Mesenchymal stem cell (in vitro differentiated cells and primary cell): Measurements from ENCODE around the gene CMSS1.

Experiments
- DNase-seq: peaks from one replicate; pipeline ENCODE4 v3.0.0-alpha.2; 2013
- H2AFZ ChIP-seq: one replicate; pipeline ENCODE4 v1.6.1; 2013; ENCODE audit warnings: low read depth, mild to moderate bottlenecking, control low read depth, inconsistent platforms, low read length, moderate library complexity
- H2AK5ac ChIP-seq: 2 replicates; pipeline ENCODE4 v1.6.1; 2013; ENCODE audit warnings: low read length, moderate library complexity, mild to moderate bottlenecking, inconsistent platforms; ENCODE audit not compliant: severe bottlenecking
- H2BK120ac ChIP-seq: one replicate; pipeline ENCODE4 v1.6.1; 2013; ENCODE audit warnings: low read depth, mild to moderate bottlenecking, inconsistent platforms, low read length, moderate library complexity
- H2BK12ac ChIP-seq, 2 experiments: one replicate each; pipeline ENCODE4 v1.6.1; 2013; ENCODE audit warnings: inconsistent platforms in 2 of 2, low read length in 2 of 2, mild to moderate bottlenecking in 2 of 2, moderate library complexity in 2 of 2, control low read depth in 1 of 2
- H2BK15ac ChIP-seq: one replicate; pipeline ENCODE4 v1.6.1; 2013; ENCODE audit warnings: mild to moderate bottlenecking, low read depth, inconsistent platforms; ENCODE audit not compliant: poor library complexity, severe bottlenecking
- H2BK5ac ChIP-seq: 2 replicates; pipeline ENCODE4 v1.6.1; 2013; ENCODE audit warnings: low read depth, mild to moderate bottlenecking, low read length, control low read depth, inconsistent platforms; ENCODE audit not compliant: poor library complexity, severe bottlenecking
- H3K14ac ChIP-seq, 2 experiments: one replicate each; pipeline ENCODE4 v1.6.1; 2013; ENCODE audit warnings: inconsistent platforms in 2 of 2, low read length in 2 of 2, control low read depth in 1 of 2, mild to moderate bottlenecking in 1 of 2, moderate library complexity in 1 of 2
- H3K18ac ChIP-seq, 2 experiments: one replicate each; pipeline ENCODE4 v1.6.1; 2013; ENCODE audit warnings: inconsistent platforms in 2 of 2, low read length in 2 of 2, control low read depth in 1 of 2, low read depth in 1 of 2, mild to moderate bottlenecking in 1 of 2
- H3K23ac ChIP-seq, 2 experiments: one replicate each; pipeline ENCODE4 v1.6.1; 2013; ENCODE audit warnings: inconsistent platforms in 2 of 2, low read length in 2 of 2, mild to moderate bottlenecking in 2 of 2, moderate library complexity in 2 of 2, control low read depth in 1 of 2
- H3K27ac ChIP-seq: 2 replicates; pipeline ENCODE4 v1.5.1; 2013; ENCODE audit warnings: mild to moderate bottlenecking, moderate library complexity, low read length, control low read depth, inconsistent platforms; ENCODE audit not compliant: poor library complexity, severe bottlenecking
- H3K27me3 ChIP-seq, 2 experiments: 2 replicates each; pipeline versions ENCODE4 v1.6.1 to v1.7.0; 2013; ENCODE audit warnings: low read length in 2 of 2, mild to moderate bottlenecking in 2 of 2, moderate library complexity in 2 of 2, control low read depth in 1 of 2, inconsistent platforms in 1 of 2; ENCODE audit not compliant: control insufficient read depth in 1 of 2, insufficient read depth in 1 of 2
- H3K36me3 ChIP-seq, 2 experiments: 2 replicates each; pipeline versions ENCODE4 v1.6.1 to v1.7.0; 2013; ENCODE audit warnings: low read length in 2 of 2, control low read depth in 1 of 2, inconsistent platforms in 1 of 2, low read depth in 1 of 2, mild to moderate bottlenecking in 1 of 2; ENCODE audit not compliant: insufficient read depth in 2 of 2, control insufficient read depth in 1 of 2
- H3K4ac ChIP-seq, 2 experiments: one replicate each; pipeline ENCODE4 v1.6.1; 2013; ENCODE audit warnings: inconsistent platforms in 2 of 2, low read length in 2 of 2, mild to moderate bottlenecking in 2 of 2, moderate library complexity in 2 of 2, control low read depth in 1 of 2, low read depth in 1 of 2
- H3K4me1 ChIP-seq: 2 replicates; pipeline ENCODE4 v1.6.1; 2013; ENCODE audit warnings: low read depth, low read length, control low read depth; ENCODE audit not compliant: control insufficient read depth, insufficient read depth
- H3K4me2 ChIP-seq: 2 replicates; pipeline ENCODE4 v1.6.1; 2013; ENCODE audit warnings: low read length, mild to moderate bottlenecking, inconsistent platforms; ENCODE audit not compliant: poor library complexity, severe bottlenecking
- H3K4me3 ChIP-seq, 2 experiments: 2 replicates each; pipeline versions ENCODE4 v1.5.1 to v1.7.0; 2013; ENCODE audit warnings: low read length in 2 of 2, mild to moderate bottlenecking in 2 of 2, control low read depth in 1 of 2, low read depth in 1 of 2; ENCODE audit not compliant: insufficient read depth in 1 of 2
- H3K79me1 ChIP-seq: replicated peaks from 2 replicates; pipeline ENCODE4 v1.6.1; 2013; ENCODE audit warnings: mild to moderate bottlenecking, control low read depth, low read length, inconsistent platforms; ENCODE audit not compliant: poor library complexity, severe bottlenecking
- H3K9ac ChIP-seq: 2 replicates; pipeline ENCODE4 v1.7.0; 2013; ENCODE audit warnings: mild to moderate bottlenecking, low read length, moderate library complexity
- H3K9me3 ChIP-seq: 2 replicates; pipeline ENCODE4 v1.7.0; 2013; ENCODE audit warnings: mild to moderate bottlenecking, low read length; ENCODE audit not compliant: control insufficient read depth
- H4K8ac ChIP-seq: one replicate; pipeline ENCODE4 v1.6.1; 2013; ENCODE audit warnings: inconsistent platforms, mild to moderate bottlenecking, low read length, moderate library complexity
- H4K91ac ChIP-seq: one replicate; pipeline ENCODE4 v1.6.1; 2013; ENCODE audit warnings: mild to moderate bottlenecking, low read length, inconsistent platforms
- WGBS: methylation state at CpG from one replicate; pipeline ENCODE4 v1.1.7; 2013; ENCODE audit warnings: mixed read lengths; 5-methylcytosine and 5-hydroxymethylcytosine counted together

Gene CMSS1

GRCh38 chr3:99851955-99852354, 34.3 kb downstream of the CMSS1 start:
- DNase-seq = no peak
- 100% methylated on average over 1 of the region's 1 CpG for WGBS
- H3K4ac ChIP-seq = no peak overlapping the region

GRCh38 chr3:99852851-99853250, 35.2 kb downstream of the CMSS1 start:
- Histone ChIP-seq H3K27ac (no peak overlapping the region), H3K9me3 (no peaks in the 10 kb centered on the region), H4K8ac (no peak overlapping the region), H3K14ac (no peak overlapping the region), H4K91ac (no peak overlapping the region), H3K4me2 (no peak overlapping the region), H2AFZ (no peak overlapping the region), H3K79me1 (peaks cover 14% of the 10 kb centered on the region), H3K4me3 (no peak overlapping the region), H2BK5ac (no peak overlapping the region), H3K18ac (no peak overlapping the region), H2AK5ac (no peak overlapping the region), H2BK12ac (no peak overlapping the region), H3K4me1 (no peaks in the 10 kb centered on the region), H3K9ac (no peak overlapping the region), H2BK120ac (no peak overlapping the region), H3K27me3 (no peaks in the 10 kb centered on the region), H2BK15ac (no peak overlapping the region), H3K36me3 (peaks cover 15 to 85% of the 10 kb centered on the region in 2 experiments), H3K23ac (no peak overlapping the region), H3K4ac (no peak overlapping the region)
- 87% methylated on average over 1 of the region's 1 CpG for WGBS
- DNase-seq = no peak

More at GRCh38 chr3:99851955-99852354, 34.3 kb downstream of the CMSS1 start:
- H3K79me1 ChIP-seq = peaks cover 14% of the 10 kb centered on the region
- H3K27me3 ChIP-seq = no peaks in the 10 kb centered on the region
- H3K4me3 ChIP-seq = no peak overlapping the region
- no peak overlapping the region for H3K23ac ChIP-seq
- no peak overlapping the region for H2AK5ac ChIP-seq
- H3K18ac ChIP-seq = no peak overlapping the region
- no peak overlapping the region for H2BK15ac ChIP-seq
- no peak overlapping the region for H2BK120ac ChIP-seq
- no peak overlapping the region for H3K27ac ChIP-seq
- H3K4me2 ChIP-seq = no peak overlapping the region
- no peaks in the 10 kb centered on the region for H3K9me3 ChIP-seq
- H3K14ac ChIP-seq = no peak overlapping the region
- H2BK12ac ChIP-seq = no peak overlapping the region
- H3K4me1 ChIP-seq = no peaks in the 10 kb centered on the region
- peaks cover 15 to 76% of the 10 kb centered on the region in 2 experiments for H3K36me3 ChIP-seq
- H2BK5ac ChIP-seq = no peak overlapping the region
- no peak overlapping the region for H2AFZ ChIP-seq
- no peak overlapping the region for H3K9ac ChIP-seq
- H4K91ac ChIP-seq = no peak overlapping the region
- H4K8ac ChIP-seq = no peak overlapping the region

GRCh38 chr3:99854756-99855298, 37.2 kb downstream of the CMSS1 start:
- peak overlapping the region; percentile 31 for H2AK5ac ChIP-seq
- no peaks in the 10 kb centered on the region for H3K9me3 ChIP-seq
- no peak overlapping the region for H2BK5ac ChIP-seq
- no peak overlapping the region for H3K14ac ChIP-seq
- no peak for DNase-seq
- no peak overlapping the region for H4K8ac ChIP-seq
- no peaks in the 10 kb centered on the region for H3K4me1 ChIP-seq
- H3K18ac ChIP-seq = no peak overlapping the region
- H3K4ac ChIP-seq = no peak overlapping the region
- no peak overlapping the region for H2BK15ac ChIP-seq
- H3K36me3 ChIP-seq = peaks cover 6 to 75% of the 10 kb centered on the region in 2 experiments
- H4K91ac ChIP-seq = no peak overlapping the region
- H2AFZ ChIP-seq = no peak overlapping the region
- no peaks in the 10 kb centered on the region for H3K27me3 ChIP-seq
- H3K4me3 ChIP-seq = no peak overlapping the region
- H2BK120ac ChIP-seq = no peak overlapping the region
- no peak overlapping the region for H3K23ac ChIP-seq
- no peak overlapping the region for H3K9ac ChIP-seq
- H3K27ac ChIP-seq = no peak overlapping the region
- H3K79me1 ChIP-seq = peaks cover 9% of the 10 kb centered on the region
- H2BK12ac ChIP-seq = peak overlapping the region in 1 of 2 experiments; percentile 47
- H3K4me2 ChIP-seq = no peak overlapping the region
- WGBS = 100% methylated on average over 1 of the region's 1 CpG

DNA sequence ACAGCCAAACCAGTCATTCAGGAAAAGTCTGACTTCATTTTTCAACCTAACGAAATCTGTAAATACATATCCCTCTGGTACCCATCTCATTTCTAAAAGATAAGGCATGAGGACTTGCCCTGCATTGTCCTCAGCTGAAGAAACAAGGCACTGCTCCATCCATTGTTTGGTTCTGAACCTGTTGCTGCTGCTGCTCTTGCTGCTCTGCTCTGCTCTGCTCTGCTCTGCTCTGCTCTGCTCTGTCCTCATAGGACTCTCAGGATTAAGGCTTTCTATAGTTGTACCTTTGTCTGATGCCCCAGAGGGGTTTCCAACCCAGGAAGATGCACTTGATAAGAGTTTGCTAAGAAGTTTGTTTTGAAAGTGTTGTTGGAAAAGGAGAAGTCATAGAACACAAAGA, 38.2 kb downstream of the CMSS1 start:
- no peak overlapping the region for H3K4me3 ChIP-seq
- peak overlapping the region in 1 of 2 experiments; percentile 40 for H3K23ac ChIP-seq
- no peak overlapping the region for H4K91ac ChIP-seq
- H2AK5ac ChIP-seq = no peak overlapping the region
- peak overlapping the region in 1 of 2 experiments; percentile 48 for H3K18ac ChIP-seq
- no peak overlapping the region for H3K4me2 ChIP-seq
- no peak overlapping the region for H2BK5ac ChIP-seq
- H3K27ac ChIP-seq = no peak overlapping the region
- H3K14ac ChIP-seq = no peak overlapping the region
- no peak overlapping the region for H3K9ac ChIP-seq
- whole genome bisulfite sequencing = 91% methylated on average over 1 of the region's 1 CpG
- H3K79me1 ChIP-seq = peaks cover 5% of the 10 kb centered on the region
- no peak overlapping the region for H2BK15ac ChIP-seq
- no peak overlapping the region for H4K8ac ChIP-seq
- no peaks in the 10 kb centered on the region for H3K27me3 ChIP-seq
- H3K4me1 ChIP-seq = peaks cover 2% of the 10 kb centered on the region
- H3K9me3 ChIP-seq = no peaks in the 10 kb centered on the region
- no peak overlapping the region for H2BK120ac ChIP-seq
- peaks cover 2 to 69% of the 10 kb centered on the region in 2 experiments for H3K36me3 ChIP-seq
- DNase-seq = no peak
- H2BK12ac ChIP-seq = no peak overlapping the region
- H2AFZ ChIP-seq = no peak overlapping the region
- H3K4ac ChIP-seq = no peak overlapping the region
